CD14-positive monocyte (primary cell): Measurements from ENCODE around the gene SLC22A12. TPM values are rescaled to one million over a fixed set of nuclear protein-coding genes. Genes with fewer than 3 reads are reported as not detected.

Experiments used
- DNase-seq, 3 donors: peaks; one replicate each; pipeline ENCODE4 v3.0.0-alpha.2; 2011 to 2022
- H2AFZ ChIP-seq: 2 replicates; pipeline ENCODE4 v1.6.0; 2012; ENCODE audit warnings: mild to moderate bottlenecking, low read depth, low read length, inconsistent platforms; ENCODE audit not compliant: insufficient read depth, poor library complexity, severe bottlenecking
- H3K27ac ChIP-seq, 2 donors: 1 replicate in 1 of 2; 2 replicates in 1 of 2; pipeline ENCODE4 v1.5.1; 2012 to 2013; ENCODE audit warnings: low read length in 2 of 2, control low read depth in 1 of 2, inconsistent platforms in 1 of 2, low read depth in 1 of 2, mild to moderate bottlenecking in 1 of 2
- H3K27me3 ChIP-seq, 2 donors: one replicate each; pipeline versions ENCODE4 v1.6.0 to v1.6.1; 2011 to 2013; ENCODE audit warnings: low read length in 2 of 2; ENCODE audit not compliant: control insufficient read depth in 2 of 2, insufficient read depth in 2 of 2
- H3K36me3 ChIP-seq, 2 donors: replicated peaks in 1 of 2; 1 replicate in 1 of 2; 2 replicates in 1 of 2; pipeline versions ENCODE4 v1.5.1 to v1.6.1; 2012 to 2013; ENCODE audit warnings: low read length in 2 of 2, control low read depth in 1 of 2, inconsistent platforms in 1 of 2, mild to moderate bottlenecking in 1 of 2; ENCODE audit not compliant: insufficient read depth in 2 of 2, control insufficient read depth in 1 of 2
- H3K4me1 ChIP-seq, 2 donors: 1 replicate in 1 of 2; 2 replicates in 1 of 2; pipeline versions ENCODE4 v1.5.1 to v1.6.1; 2012 to 2013; ENCODE audit warnings: low read length in 2 of 2, control low read depth in 1 of 2, inconsistent platforms in 1 of 2, mild to moderate bottlenecking in 1 of 2, moderate library complexity in 1 of 2; ENCODE audit not compliant: insufficient read depth in 2 of 2, control insufficient read depth in 1 of 2
- H3K4me2 ChIP-seq: replicated peaks from 2 replicates; pipeline ENCODE3; 2012; ENCODE audit warnings: low read length, moderate library complexity, mild to moderate bottlenecking; ENCODE audit not compliant: poor library complexity, severe bottlenecking; ENCODE audit errors: extremely low read depth
- H3K4me3 ChIP-seq, 3 experiments: fragments of 200-600 bp in 1 of 3; sonication (generic) in 1 of 3; replicated peaks in 1 of 3; 1 replicate in 2 of 3; 2 replicates in 1 of 3; pipeline ENCODE4 v1.5.1; 2011 to 2013; ENCODE audit warnings: low read length in 3 of 3, mild to moderate bottlenecking in 3 of 3, control low read depth in 2 of 3, low read depth in 2 of 3, inconsistent platforms in 1 of 3, moderate library complexity in 1 of 3
- H3K79me2 ChIP-seq: 2 replicates; pipeline ENCODE4 v1.6.0; 2012; ENCODE audit warnings: mild to moderate bottlenecking, control low read depth, inconsistent platforms, low read length, moderate library complexity; ENCODE audit not compliant: insufficient read depth
- H3K9ac ChIP-seq: 2 replicates; pipeline ENCODE4 v1.6.0; 2017; ENCODE audit warnings: low read length, mild to moderate bottlenecking; ENCODE audit not compliant: insufficient read depth, poor library complexity, severe bottlenecking
- H3K9me3 ChIP-seq, 2 donors: replicated peaks in 1 of 2; 1 replicate in 1 of 2; 2 replicates in 1 of 2; pipeline versions ENCODE4 v1.5.1 to v1.6.1; 2012 to 2013; ENCODE audit warnings: low read length in 2 of 2, control low read depth in 1 of 2; ENCODE audit not compliant: control insufficient read depth in 1 of 2, insufficient read depth in 1 of 2
- H4K20me1 ChIP-seq: 2 replicates; pipeline ENCODE4 v1.6.0; 2012; ENCODE audit warnings: mild to moderate bottlenecking, low read length, control low read depth, moderate library complexity; ENCODE audit not compliant: insufficient read depth
- H3K27ac Mint-ChIP-seq, 7 donors: one replicate each; pipeline ENCODE4 v1.8.0; 2020; ENCODE audit warnings: mild to moderate bottlenecking in 7 of 7, mixed read lengths in 7 of 7, moderate library complexity in 6 of 7, inconsistent platforms in 2 of 7
- H3K27me3 Mint-ChIP-seq, 3 donors: one replicate each; pipeline ENCODE4 v1.8.0; 2021 to 2022; ENCODE audit warnings: low read depth in 3 of 3, mild to moderate bottlenecking in 3 of 3, mixed read lengths in 3 of 3, moderate library complexity in 3 of 3, inconsistent platforms in 1 of 3
- H3K36me3 Mint-ChIP-seq, 2 donors: one replicate each; pipeline ENCODE4 v1.8.0; 2020; ENCODE audit warnings: mixed read lengths in 2 of 2, inconsistent platforms in 1 of 2, mild to moderate bottlenecking in 1 of 2
- H3K4me1 Mint-ChIP-seq: one replicate; pipeline ENCODE4 v1.8.0; 2020; ENCODE audit warnings: mild to moderate bottlenecking, mixed read lengths
- H3K4me3 Mint-ChIP-seq, 2 donors: one replicate each; pipeline ENCODE4 v1.8.0; 2020; ENCODE audit warnings: mild to moderate bottlenecking in 2 of 2, mixed read lengths in 2 of 2, moderate library complexity in 1 of 2
- H3K9me3 Mint-ChIP-seq, 7 donors: one replicate each; pipeline ENCODE4 v1.8.0; 2020 to 2022; ENCODE audit warnings: mixed read lengths in 7 of 7, mild to moderate bottlenecking in 6 of 7, moderate library complexity in 6 of 7, inconsistent platforms in 2 of 7
- WGBS: methylation state at CpG from one replicate; pipeline ENCODE4 v1.1.5; 2013; ENCODE audit warnings: missing lambda C conversion rate; ENCODE audit not compliant: insufficient coverage; 5-methylcytosine and 5-hydroxymethylcytosine counted together
- intact Hi-C, 2 donors: fragments of 100-400 bp; cut with micrococcal nuclease; formaldehyde crosslinking; loops; one replicate each; pipeline versions ENCODE4 v1.15.0 to v1.15.1; 2023
- polyA plus RNA-seq, 3 donors: library from polyadenylated mRNA; depleted of rRNA in 1 of 3; unstranded in 2 of 3; stranded (reverse) in 1 of 3; fragments of 300-500 nt in 2 of 3; fragments of >200 nt in 1 of 3; fragmentation: Illumina TruSeq in 2 of 3; gene quantifications; 1 replicate in 2 of 3; 2 replicates in 1 of 3; pipeline ENCODE4 v1.2.3, GENCODE V29; 2012 to 2021
- TF ChIP-seq, protein P1 (sequence below): fragments of 200-600 bp; IDR thresholded peaks from one replicate; pipeline ENCODE4 v1.8.0; 2022; ENCODE audit warnings: antibody characterized with exemption, mild to moderate bottlenecking

SLC22A12 gene
- polyA plus RNA-seq, 3 donors: not detected

DNA sequence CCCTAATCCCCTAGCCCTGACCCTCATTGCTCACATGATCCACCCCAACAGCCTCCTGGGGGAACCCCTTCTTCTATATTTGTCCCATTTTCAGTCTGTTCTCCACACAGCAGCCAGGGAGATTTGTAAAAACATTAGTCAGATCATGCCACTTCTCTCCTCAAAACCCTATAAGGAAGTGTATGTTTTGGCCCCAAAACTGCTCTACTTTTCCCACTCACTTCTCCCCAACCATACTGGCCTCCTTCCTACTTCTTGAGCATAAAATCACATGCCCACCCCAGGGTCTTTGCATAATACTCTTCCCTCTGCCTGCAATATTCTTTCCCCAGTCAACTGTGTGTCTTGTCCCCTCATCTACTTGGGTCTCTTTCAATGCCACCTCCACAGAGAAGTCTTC, 4.7 kb upstream of the SLC22A12 start:
- H3K27ac ChIP-seq: no peak overlapping the region
- TF ChIP-seq, protein P1, sequence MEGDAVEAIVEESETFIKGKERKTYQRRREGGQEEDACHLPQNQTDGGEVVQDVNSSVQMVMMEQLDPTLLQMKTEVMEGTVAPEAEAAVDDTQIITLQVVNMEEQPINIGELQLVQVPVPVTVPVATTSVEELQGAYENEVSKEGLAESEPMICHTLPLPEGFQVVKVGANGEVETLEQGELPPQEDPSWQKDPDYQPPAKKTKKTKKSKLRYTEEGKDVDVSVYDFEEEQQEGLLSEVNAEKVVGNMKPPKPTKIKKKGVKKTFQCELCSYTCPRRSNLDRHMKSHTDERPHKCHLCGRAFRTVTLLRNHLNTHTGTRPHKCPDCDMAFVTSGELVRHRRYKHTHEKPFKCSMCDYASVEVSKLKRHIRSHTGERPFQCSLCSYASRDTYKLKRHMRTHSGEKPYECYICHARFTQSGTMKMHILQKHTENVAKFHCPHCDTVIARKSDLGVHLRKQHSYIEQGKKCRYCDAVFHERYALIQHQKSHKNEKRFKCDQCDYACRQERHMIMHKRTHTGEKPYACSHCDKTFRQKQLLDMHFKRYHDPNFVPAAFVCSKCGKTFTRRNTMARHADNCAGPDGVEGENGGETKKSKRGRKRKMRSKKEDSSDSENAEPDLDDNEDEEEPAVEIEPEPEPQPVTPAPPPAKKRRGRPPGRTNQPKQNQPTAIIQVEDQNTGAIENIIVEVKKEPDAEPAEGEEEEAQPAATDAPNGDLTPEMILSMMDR: no peak
- H3K9ac ChIP-seq: no peak overlapping the region
- no peak overlapping the region for H3K4me3 ChIP-seq
- peaks cover 9 to 11% of the 10 kb centered on the region in 2 donors for H3K9me3 ChIP-seq
- Mint-ChIP-seq H3K27me3 (peaks cover 0 to 5% (median 5%) of the 10 kb centered on the region in 3 donors), H3K4me3 (no peak overlapping the region), H3K4me1 (peaks cover 2% of the 10 kb centered on the region), H3K27ac (peak overlapping the region in 1 of 7 donors; percentile 10), H3K9me3 (peaks cover 8 to 22% (median 14%) of the 10 kb centered on the region in 7 donors), H3K36me3 (no peaks in the 10 kb centered on the region)
- no peak overlapping the region for H3K4me2 ChIP-seq
- intact Hi-C loops: no loop called here
- H3K4me1 ChIP-seq: no peaks in the 10 kb centered on the region
- no peaks in the 10 kb centered on the region for H3K36me3 ChIP-seq
- no peaks in the 10 kb centered on the region for H3K79me2 ChIP-seq
- H3K27me3 ChIP-seq: no peaks in the 10 kb centered on the region
- DNase-seq: no peak
- H2AFZ ChIP-seq: no peak overlapping the region
- H4K20me1 ChIP-seq: no peaks in the 10 kb centered on the region

DNA sequence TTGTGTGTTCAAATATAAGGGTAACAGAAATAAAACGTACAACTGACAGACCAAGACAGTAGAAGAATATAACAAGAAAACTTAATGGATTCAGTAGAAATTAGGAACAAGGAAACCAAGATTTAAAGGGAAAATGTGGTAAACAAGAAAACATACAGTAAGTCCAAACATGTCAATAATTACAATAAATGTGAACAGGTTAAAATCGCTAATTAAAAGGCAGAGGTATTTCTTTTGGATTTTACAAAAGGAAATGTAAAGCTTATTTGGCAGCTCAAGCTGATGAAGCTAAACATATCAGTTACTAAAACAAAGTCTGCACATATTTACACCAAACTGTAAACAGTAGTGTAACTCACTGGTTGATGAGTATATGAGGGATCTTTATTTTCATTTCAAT, 2.3 kb upstream of the SLC22A12 start:
- Histone ChIP-seq H3K4me2 (no peak overlapping the region), H3K9ac (no peak overlapping the region)

More for the DNA sequence above, 2.3 kb upstream of the SLC22A12 start:
- H3K9me3 Mint-ChIP-seq: peaks cover 8 to 22% (median 14%) of the 10 kb centered on the region in 7 donors
- no peaks in the 10 kb centered on the region for H3K36me3 ChIP-seq
- no peak overlapping the region for H2AFZ ChIP-seq
- TF ChIP-seq, protein P1: no peak
- H4K20me1 ChIP-seq: no peaks in the 10 kb centered on the region
- H3K4me1 ChIP-seq: no peaks in the 10 kb centered on the region
- intact Hi-C loops: no loop called here
- peaks cover 2% of the 10 kb centered on the region for H3K4me1 Mint-ChIP-seq
- H3K4me3 ChIP-seq: no peak overlapping the region
- H3K27ac Mint-ChIP-seq: no peak overlapping the region
- WGBS: no CpG with 5 or more reads among the region's 2 CpGs
- no peak for DNase-seq
- no peak overlapping the region for H3K4me3 Mint-ChIP-seq
- no peaks in the 10 kb centered on the region for H3K36me3 Mint-ChIP-seq
- peaks cover 9 to 11% of the 10 kb centered on the region in 2 donors for H3K9me3 ChIP-seq
- no peak overlapping the region for H3K27ac ChIP-seq
- peaks cover 0 to 5% (median 5%) of the 10 kb centered on the region in 3 donors for H3K27me3 Mint-ChIP-seq
- no peaks in the 10 kb centered on the region for H3K27me3 ChIP-seq
- no peaks in the 10 kb centered on the region for H3K79me2 ChIP-seq
